ENCODE results near the gene HNF4A.
"Not testable (repeated sequence)": the region's sequence is repeated elsewhere in the genome, so short reads cannot be mapped to it uniquely, and the experiment has no call there.

HNF4A gene

GRCh38 chr20:44344723-44345122 lies 10.8 kb upstream of the HNF4A start:
- in situ Hi-C loops (cut with HindIII; ENCODE audit: low sequenced_read_pairs), result no loop called here

GRCh38 chr20:44345147-44345546 lies 10.4 kb upstream of the HNF4A start:
- in situ Hi-C loops (cut with HindIII; ENCODE audit: low sequenced_read_pairs), result no loop called here

- in situ Hi-C loops (cut with HindIII; ENCODE audit: low sequenced_read_pairs), result not testable (repeated sequence)
These were observed 9.6 kb upstream of the HNF4A start for GRCh38 chr20:44345941-44346340.

- in situ Hi-C loops (cut with HindIII; ENCODE audit: low sequenced_read_pairs), result no loop called here
These were observed 7.3 kb upstream of the HNF4A start for GRCh38 chr20:44348168-44348659.

- in situ Hi-C loops (cut with HindIII; ENCODE audit: low sequenced_read_pairs), result no loop called here
These were observed 6.2 kb upstream of the HNF4A start for GRCh38 chr20:44349349-44349748.

GRCh38 chr20:44350567-44350966 lies 4.9 kb upstream of the HNF4A start:
- in situ Hi-C loops (cut with HindIII; ENCODE audit: low sequenced_read_pairs), result no loop called here

- in situ Hi-C loops (cut with HindIII; ENCODE audit: low sequenced_read_pairs), result no loop called here
These were observed 461 bp upstream of the HNF4A start for GRCh38 chr20:44354979-44355497.

GRCh38 chr20:44356353-44356723 lies 839 bp downstream of the HNF4A start:
- in situ Hi-C loops (cut with HindIII; ENCODE audit: low sequenced_read_pairs), result no loop called here

- in situ Hi-C loops (cut with HindIII; ENCODE audit: low sequenced_read_pairs), result no loop called here
These were observed 1.5 kb downstream of the HNF4A start for GRCh38 chr20:44357020-44357419.

GRCh38 chr20:44357555-44358125 lies 2.1 kb downstream of the HNF4A start:
- in situ Hi-C loops (cut with HindIII; ENCODE audit: low sequenced_read_pairs), result no loop called here

- in situ Hi-C loops (cut with HindIII; ENCODE audit: low sequenced_read_pairs), result no loop called here
These were observed 3.3 kb downstream of the HNF4A start for GRCh38 chr20:44358776-44359175.

GRCh38 chr20:44360221-44360620 lies 4.7 kb downstream of the HNF4A start:
- in situ Hi-C loops (cut with HindIII; ENCODE audit: low sequenced_read_pairs), result no loop called here

GRCh38 chr20:44361021-44361420 lies 5.5 kb downstream of the HNF4A start:
- in situ Hi-C loops (cut with HindIII; ENCODE audit: low sequenced_read_pairs), result no loop called here

GRCh38 chr20:44362466-44362940 lies 7.0 kb downstream of the HNF4A start:
- in situ Hi-C loops (cut with HindIII; ENCODE audit: low sequenced_read_pairs), result no loop called here

GRCh38 chr20:44364068-44364467 lies 8.6 kb downstream of the HNF4A start:
- in situ Hi-C loops (cut with HindIII; ENCODE audit: low sequenced_read_pairs), result no loop called here

GRCh38 chr20:44364780-44365179 lies 9.3 kb downstream of the HNF4A start:
- in situ Hi-C loops (cut with HindIII; ENCODE audit: low sequenced_read_pairs), result no loop called here

GRCh38 chr20:44367746-44368145 lies 12.2 kb downstream of the HNF4A start:
- in situ Hi-C loops (cut with HindIII; ENCODE audit: low sequenced_read_pairs), result no loop called here

GRCh38 chr20:44370639-44371218 lies 15.2 kb downstream of the HNF4A start:
- in situ Hi-C loops (cut with HindIII; ENCODE audit: low sequenced_read_pairs), result no loop called here

GRCh38 chr20:44382641-44383040 lies 27.1 kb downstream of the HNF4A start:
- in situ Hi-C loops (cut with HindIII; ENCODE audit: low sequenced_read_pairs), result loop anchor here (5.0 to 25.0 kb wide), 4 partner anchors 78 to 235 kb away; partner anchors contain the start of gene OSER1

GRCh38 chr20:44384423-44385027 lies 29.0 kb downstream of the HNF4A start:
- in situ Hi-C loops (cut with HindIII; ENCODE audit: low sequenced_read_pairs), result loop anchor here (5.0 to 25.0 kb wide), 4 partner anchors 80 to 233 kb away; partner anchors contain the start of gene OSER1

- in situ Hi-C loops (cut with HindIII; ENCODE audit: low sequenced_read_pairs), result loop anchor here (10.0 to 25.0 kb wide), 3 partner anchors 84 to 174 kb away; partner anchors contain the start of gene OSER1
These were observed 33.0 kb downstream of the HNF4A start for GRCh38 chr20:44388466-44389023.

Measured in endothelial cell of hepatic sinusoid (primary cell).